ENCODE results near the gene SEMA6B. TPM values are rescaled to one million over a fixed set of nuclear protein-coding genes. Genes with fewer than 3 reads are reported as not detected.

The SEMA6B gene
- polyA plus RNA-seq, 1 of the 3 experiments (the other 2 are of a cell fraction), result 3.7 TPM

GRCh38 chr19:4515732-4516131 is 43.8 kb downstream of the SEMA6B start:
- H3K4me3 ChIP-seq (ENCODE audit: low read depth in 2 of 2, low read length in 1 of 2), result no peak overlapping the region
- no peaks in the 10 kb centered on the region for H3K27me3 ChIP-seq (ENCODE audit: insufficient read depth)
- no peak overlapping the region for H2AFZ ChIP-seq (ENCODE audit: low read depth)
- H3K79me2 ChIP-seq (ENCODE audit: insufficient read depth), result no peaks in the 10 kb centered on the region
- peaks cover 0 to 3% of the 10 kb centered on the region in 2 experiments; a peak in 1 of 4 replicates for H3K4me1 ChIP-seq (ENCODE audit: control insufficient read depth in 1 of 2, insufficient read depth in 2 of 2, low read depth in 1 of 2, low read length in 1 of 2)
- no peaks in the 10 kb centered on the region for H4K20me1 ChIP-seq (ENCODE audit: insufficient read depth)
- 42% methylated on average over 2 of the region's 5 CpGs for WGBS (ENCODE audit: low lambda C conversion rate)
- DNase-seq, result no peak
- no peaks in the 10 kb centered on the region for H3F3A ChIP-seq (replicated peaks; ENCODE audit: insufficient read depth)
- ChIA-PET POLR2A (interaction anchor here (0.6 kb wide), 1 partner anchor 34 kb away, joined by 3 read pairs; no protein-coding TSS in a partner anchor), CTCF (interaction anchor here (1.6 to 3.9 kb wide), 3 partner anchors 8 to 11 kb away, joined by 4 to 22 read pairs (median 6); no protein-coding TSS in a partner anchor)
- no peaks in the 10 kb centered on the region for H3K9me2 ChIP-seq
- H3K36me3 ChIP-seq (replicated peaks in 1 of 2; ENCODE audit: control insufficient read depth in 1 of 2, insufficient read depth in 2 of 2, low read length in 1 of 2), result no peaks in the 10 kb centered on the region
- H3K4me2 ChIP-seq, result no peak overlapping the region
- no peak overlapping the region for H3K27ac ChIP-seq (ENCODE audit: low read depth in 2 of 2, low read length in 1 of 2)
- H3K9me3 ChIP-seq, result no peaks in the 10 kb centered on the region
- TF ChIP-seq ELF1 (IDR thresholded peaks at IDR 0.05) (no peak), CHD2 (IDR thresholded peaks at IDR 0.05; ENCODE audit: low read length, partially characterized antibody) (no peak), MEF2A (IDR thresholded peaks at IDR 0.05; ENCODE audit: borderline replicate concordance, low read depth) (no peak), USF2 (IDR thresholded peaks at IDR 0.05; ENCODE audit: borderline replicate concordance, low read depth, low read length) (no peak), IRF3 (IDR thresholded peaks at IDR 0.05; ENCODE audit: low read depth, low read length) (no peak), GATA2 (CRISPR knock-in tag; IDR thresholded peaks at IDR 0.05) (no peak), CTCF (IDR thresholded peaks at IDR 0.05) (no peak), MAX (IDR thresholded peaks at IDR 0.05; ENCODE audit: low read depth) (no peak), FOXJ3 (CRISPR knock-in tag; IDR thresholded peaks at IDR 0.05) (no peak), FOXM1 (IDR thresholded peaks at IDR 0.05; ENCODE audit: low read depth) (no peak), RFX5 (IDR thresholded peaks at IDR 0.05; ENCODE audit: low read length) (no peak)
- H3K9ac ChIP-seq, result no peak overlapping the region

DNA sequence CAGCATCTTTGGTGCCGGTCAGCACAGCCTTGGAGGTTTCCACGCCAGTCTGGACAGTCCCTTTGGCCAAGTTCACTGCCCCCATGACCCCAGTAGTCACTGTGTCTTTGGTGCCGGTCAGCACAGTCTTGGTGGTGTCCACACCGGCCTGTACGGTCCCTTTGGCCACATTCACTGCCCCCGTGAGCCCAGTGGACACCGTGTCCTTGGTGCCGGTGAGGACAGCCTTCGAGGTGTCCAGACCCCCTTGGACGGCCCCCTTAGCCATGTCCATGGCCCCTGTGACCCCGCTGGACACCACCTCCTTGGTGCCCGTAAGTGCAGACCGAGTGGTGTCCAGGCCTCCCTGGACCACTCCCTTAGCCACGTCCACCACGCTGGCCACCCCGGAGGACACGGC is 46.2 kb downstream of the SEMA6B start:
- no peaks in the 10 kb centered on the region for H3K27me3 ChIP-seq (ENCODE audit: insufficient read depth)
- ChIA-PET POLR2A (no interaction called here), CTCF (interaction anchor here (3.9 kb wide), 1 partner anchor 12 kb away, joined by 22 read pairs; no protein-coding TSS in a partner anchor)
- 74% methylated on average over 16 of the region's 17 CpGs for WGBS (ENCODE audit: low lambda C conversion rate)
- no peaks in the 10 kb centered on the region for H3K9me3 ChIP-seq
- H3K4me1 ChIP-seq (ENCODE audit: control insufficient read depth in 1 of 2, insufficient read depth in 2 of 2, low read depth in 1 of 2, low read length in 1 of 2), result peaks cover 0 to 3% of the 10 kb centered on the region in 2 experiments; a peak in 1 of 4 replicates
- TF ChIP-seq CTCF (IDR thresholded peaks at IDR 0.05) (no peak), JUND (IDR thresholded peaks at IDR 0.05) (no peak), FOSL2 (IDR thresholded peaks at IDR 0.05; ENCODE audit: borderline replicate concordance, low read depth) (no peak), TCF12 (IDR thresholded peaks at IDR 0.05) (no peak), RXRA (IDR thresholded peaks at IDR 0.05; ENCODE audit: borderline replicate concordance, low read depth) (no peak), ELF1 (IDR thresholded peaks at IDR 0.05) (no peak), MXI1 (IDR thresholded peaks at IDR 0.05; ENCODE audit: low read depth, low read length) (no peak), EP300 (IDR thresholded peaks at IDR 0.05; ENCODE audit: borderline replicate concordance in 1 of 2, low read depth in 1 of 2, low read length in 1 of 2) (no peak), PBX3 (IDR thresholded peaks at IDR 0.05) (no peak), NFIC (IDR thresholded peaks at IDR 0.05; ENCODE audit: borderline replicate concordance) (no peak), TAF1 (IDR thresholded peaks at IDR 0.05; ENCODE audit: borderline replicate concordance, low read depth, low read length) (no peak), EZH2phosphoT487 (IDR thresholded peaks at IDR 0.05; ENCODE audit: borderline replicate concordance, low read depth) (no peak), MEF2A (IDR thresholded peaks at IDR 0.05; ENCODE audit: borderline replicate concordance, low read depth) (no peak), CHD2 (IDR thresholded peaks at IDR 0.05; ENCODE audit: low read length, partially characterized antibody) (no peak)
- no peak overlapping the region for H3K4me3 ChIP-seq (ENCODE audit: low read depth in 2 of 2, low read length in 1 of 2)
- H3K9ac ChIP-seq, result no peak overlapping the region
- no peaks in the 10 kb centered on the region for H3K9me2 ChIP-seq
- H3K27ac ChIP-seq (ENCODE audit: low read depth in 2 of 2, low read length in 1 of 2), result no peak overlapping the region
- no peaks in the 10 kb centered on the region for H3K79me2 ChIP-seq (ENCODE audit: insufficient read depth)
- no peak for DNase-seq
- no peaks in the 10 kb centered on the region for H4K20me1 ChIP-seq (ENCODE audit: insufficient read depth)
- H3F3A ChIP-seq (replicated peaks; ENCODE audit: insufficient read depth), result no peaks in the 10 kb centered on the region
- H3K4me2 ChIP-seq, result no peak overlapping the region
- H3K36me3 ChIP-seq (replicated peaks in 1 of 2; ENCODE audit: control insufficient read depth in 1 of 2, insufficient read depth in 2 of 2, low read length in 1 of 2), result no peaks in the 10 kb centered on the region
- H2AFZ ChIP-seq (ENCODE audit: low read depth), result no peak overlapping the region
